Neural cell (in vitro differentiated cells): ENCODE measurements around the gene SPSB3. TPM values are rescaled to one million over a fixed set of nuclear protein-coding genes. Genes with fewer than 3 reads are reported as not detected.

Source experiments
- H2AFZ ChIP-seq: fragments of 200-600, 300-800 bp; sonication (generic), shearing (Covaris generic); 2 replicates; pipeline ENCODE4 v1.6.0; 2014; ENCODE audit warnings: low read depth, mild to moderate bottlenecking, antibody characterized with exemption, low read length, moderate library complexity
- H3F3A ChIP-seq: fragments of 200-600 bp; shearing (Covaris generic); 2 replicates; pipeline ENCODE4 v1.6.1; 2016; ENCODE audit warnings: mild to moderate bottlenecking, moderate library complexity, mixed read lengths, antibody characterized with exemption, low read length; ENCODE audit not compliant: insufficient read depth, poor library complexity, severe bottlenecking
- H3K27ac ChIP-seq: fragments of 200-600, 300-800 bp; sonication (generic), shearing (Covaris generic); 2 replicates; pipeline ENCODE4 v1.5.1; 2014; ENCODE audit warnings: mild to moderate bottlenecking, low read length, moderate library complexity
- H3K27me3 ChIP-seq: fragments of 300-800, 200-600 bp; sonication (generic), shearing (Covaris generic); 2 replicates; pipeline ENCODE4 v1.6.0; 2014; ENCODE audit warnings: mild to moderate bottlenecking, low read depth, low read length, moderate library complexity; ENCODE audit not compliant: insufficient read depth
- H3K36me3 ChIP-seq: fragments of 300-800, 200-600 bp; sonication (generic), shearing (Covaris generic); 2 replicates; pipeline ENCODE4 v1.5.1; 2014; ENCODE audit warnings: mild to moderate bottlenecking, antibody characterized with exemption, low read length, moderate library complexity; ENCODE audit not compliant: insufficient read depth
- H3K4me2 ChIP-seq: fragments of 300-800, 200-600 bp; sonication (generic), shearing (Covaris generic); 2 replicates; pipeline ENCODE4 v1.6.0; 2014; ENCODE audit warnings: mild to moderate bottlenecking, low read length
- H3K4me3 ChIP-seq: fragments of 300-800, 200-600 bp; sonication (generic), shearing (Covaris generic); 2 replicates; pipeline ENCODE4 v1.5.1; 2014; ENCODE audit warnings: mild to moderate bottlenecking, low read length, moderate library complexity
- H3K79me2 ChIP-seq: fragments of 200-600 bp; shearing (Covaris generic); replicated peaks from 2 replicates; pipeline ENCODE4 v1.6.0; 2014; ENCODE audit warnings: mild to moderate bottlenecking, low read length, moderate library complexity; ENCODE audit not compliant: insufficient read depth
- H3K9ac ChIP-seq: fragments of 300-800, 200-600 bp; sonication (generic), shearing (Covaris generic); 2 replicates; pipeline ENCODE4 v1.6.1; 2016; ENCODE audit warnings: mild to moderate bottlenecking, low read length, mixed read lengths
- H3K9me2 ChIP-seq: fragments of 200-600 bp; shearing (Covaris generic); 2 replicates; pipeline ENCODE4 v1.6.1; 2016; ENCODE audit warnings: mild to moderate bottlenecking, low read length, mixed read lengths; ENCODE audit not compliant: insufficient read depth
- H3K9me3 ChIP-seq: fragments of 200-600, 300-800 bp; sonication (generic), shearing (Covaris generic); 2 replicates; pipeline ENCODE4 v1.6.1; 2016; ENCODE audit warnings: mild to moderate bottlenecking, mixed run types, low read length, moderate library complexity, mixed read lengths
- H4K20me1 ChIP-seq: fragments of 200-600 bp; shearing (Covaris generic); 2 replicates; pipeline ENCODE4 v1.6.1; 2016; ENCODE audit warnings: mild to moderate bottlenecking, mixed run types; ENCODE audit not compliant: insufficient read depth
- EP300 ChIP-seq: fragments of 450-650 bp; conservative IDR thresholded peaks from 2 replicates; pipeline ENCODE4 v1.6.1; 2014; ENCODE audit warnings: antibody characterized with exemption, mild to moderate bottlenecking, moderate library complexity; ENCODE audit not compliant: poor library complexity, severe bottlenecking
- EZH2 ChIP-seq: fragments of 200-600, 300-800 bp; shearing (Covaris generic), sonication (generic); IDR thresholded peaks from 2 replicates; pipeline ENCODE4 v1.6.1; 2014; ENCODE audit warnings: antibody characterized with exemption, low read length, borderline replicate concordance, mild to moderate bottlenecking; ENCODE audit not compliant: insufficient read depth, poor library complexity, severe bottlenecking
- MXI1 ChIP-seq: fragments of 450-650 bp; conservative IDR thresholded peaks from 2 replicates; pipeline ENCODE4 v1.6.1; 2014; ENCODE audit warnings: antibody characterized with exemption, mild to moderate bottlenecking; ENCODE audit not compliant: poor library complexity, severe bottlenecking
- POLR2AphosphoS5 ChIP-seq: IDR thresholded peaks from 2 replicates; pipeline ENCODE4 v1.6.1; 2012
- RAD21 ChIP-seq: fragments of 450-650 bp; conservative IDR thresholded peaks from 2 replicates; pipeline ENCODE4 v1.6.1; 2014; ENCODE audit warnings: antibody characterized with exemption, mild to moderate bottlenecking, moderate library complexity
- SMC3 ChIP-seq: fragments of 450-650 bp; conservative IDR thresholded peaks from 2 replicates; pipeline ENCODE4 v1.6.1; 2014; ENCODE audit warnings: antibody characterized with exemption, mild to moderate bottlenecking, moderate library complexity; ENCODE audit not compliant: poor library complexity
- TAF1 ChIP-seq: IDR thresholded peaks from 2 replicates; pipeline ENCODE4 v1.6.1; 2012; ENCODE audit warnings: low read depth
- polyA plus RNA-seq: library from polyadenylated mRNA; depleted of rRNA; stranded (reverse); fragments of >200 nt; gene quantifications from 2 replicates; pipeline ENCODE4 v1.2.3, GENCODE V29; 2014
- TF ChIP-seq, protein P1 (sequence below): fragments of 450-650 bp; IDR thresholded peaks from 2 replicates; pipeline ENCODE4 v1.5.1; 2014; ENCODE audit warnings: antibody characterized with exemption, mild to moderate bottlenecking, moderate library complexity; ENCODE audit not compliant: poor library complexity, severe bottlenecking
- TF ChIP-seq, protein P2 (sequence below): IDR thresholded peaks from 2 replicates; pipeline ENCODE4 v1.6.1; 2012; ENCODE audit warnings: borderline replicate concordance

The SPSB3 gene
- polyA plus RNA-seq, 1 donor from 2014 or later, result 315 TPM

DNA sequence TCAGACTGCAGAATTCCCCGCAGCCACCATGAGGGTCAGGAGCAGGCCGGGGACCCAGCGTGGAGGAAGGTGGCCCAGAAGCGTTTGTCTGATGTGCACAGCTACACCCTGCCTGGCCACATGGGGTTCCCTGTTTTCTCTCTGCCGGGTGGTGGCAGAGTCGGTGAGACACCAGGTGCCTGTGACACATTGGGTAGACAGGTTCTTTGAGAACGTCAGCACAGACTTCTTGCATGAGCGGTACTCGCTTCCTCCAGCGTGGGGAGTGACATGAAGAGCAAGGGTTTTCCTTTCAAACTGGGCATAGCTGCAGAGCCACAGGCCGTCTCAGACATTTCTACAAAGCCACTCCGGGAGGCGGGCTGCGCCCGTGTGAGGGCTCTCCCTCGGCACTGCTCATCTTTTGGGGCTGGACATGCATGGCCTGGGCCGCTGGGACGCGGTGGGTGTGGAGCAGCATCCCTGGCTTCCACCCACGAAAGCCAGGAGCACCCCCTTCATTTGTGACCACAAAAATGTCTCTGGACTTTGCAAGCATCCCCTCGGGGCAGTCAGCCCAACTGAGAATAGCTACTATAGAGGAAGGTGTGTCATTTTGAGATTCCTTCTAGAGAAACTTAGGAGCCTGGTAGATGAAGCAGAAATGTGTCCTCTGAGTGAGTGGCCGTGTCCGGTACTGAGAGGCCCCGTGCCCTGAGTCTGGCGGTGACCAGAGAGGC lies 37.0 kb downstream of the SPSB3 start:
- Histone ChIP-seq H3K9ac (no peak overlapping the region), H3K79me2 (no peaks in the 10 kb centered on the region), H3K4me3 (no peak overlapping the region), H3K4me2 (no peak overlapping the region), H3K27ac (no peak overlapping the region), H3K36me3 (peaks cover 7% of the 10 kb centered on the region), H3K9me3 (no peaks in the 10 kb centered on the region), H3K27me3 (no peaks in the 10 kb centered on the region), H2AFZ (no peak overlapping the region), H3F3A (no peaks in the 10 kb centered on the region), H3K9me2 (no peaks in the 10 kb centered on the region), H4K20me1 (no peaks in the 10 kb centered on the region)
- no peak for TF ChIP-seq EP300
- no peak for TF ChIP-seq SMC3
- no peak for TF ChIP-seq TAF1
- no peak for TF ChIP-seq EZH2
- TF ChIP-seq RAD21, result no peak
- TF ChIP-seq MXI1, result no peak

DNA sequence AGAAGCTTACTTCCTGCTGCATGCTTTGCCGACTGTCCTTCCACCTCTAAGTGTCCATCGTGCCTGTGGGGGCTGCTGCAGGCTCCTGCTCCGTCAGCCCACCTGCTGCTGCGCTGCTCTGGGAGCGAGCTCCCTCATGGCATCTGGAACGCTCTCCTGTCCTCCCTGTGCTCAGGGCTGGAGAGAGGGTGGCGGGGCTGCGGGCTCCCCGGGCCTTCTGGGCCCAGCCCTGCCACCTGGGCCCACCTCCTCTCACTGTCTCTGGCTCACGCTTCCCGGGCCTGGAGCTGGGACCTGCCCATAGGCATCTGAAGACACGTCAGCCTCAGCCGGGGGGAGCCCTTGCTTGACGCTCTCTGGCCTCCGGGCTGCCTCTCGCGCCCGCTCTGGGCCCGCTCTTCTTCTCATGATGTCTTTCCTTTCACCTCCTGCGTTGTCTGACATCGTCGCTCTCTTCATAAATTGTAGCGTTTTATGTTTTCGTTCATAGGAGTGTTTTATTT lies 38.0 kb downstream of the SPSB3 start:
- Histone ChIP-seq H3K4me2 (no peak overlapping the region), H3K36me3 (peaks cover 3% of the 10 kb centered on the region), H3K27me3 (no peaks in the 10 kb centered on the region), H3K9me3 (no peaks in the 10 kb centered on the region), H3K27ac (no peak overlapping the region), H3K4me3 (no peak overlapping the region), H4K20me1 (no peaks in the 10 kb centered on the region), H3K79me2 (no peaks in the 10 kb centered on the region), H3K9ac (no peak overlapping the region), H2AFZ (no peak overlapping the region), H3F3A (no peaks in the 10 kb centered on the region), H3K9me2 (no peaks in the 10 kb centered on the region)
- no peak for TF ChIP-seq TAF1
- TF ChIP-seq, protein P1, sequence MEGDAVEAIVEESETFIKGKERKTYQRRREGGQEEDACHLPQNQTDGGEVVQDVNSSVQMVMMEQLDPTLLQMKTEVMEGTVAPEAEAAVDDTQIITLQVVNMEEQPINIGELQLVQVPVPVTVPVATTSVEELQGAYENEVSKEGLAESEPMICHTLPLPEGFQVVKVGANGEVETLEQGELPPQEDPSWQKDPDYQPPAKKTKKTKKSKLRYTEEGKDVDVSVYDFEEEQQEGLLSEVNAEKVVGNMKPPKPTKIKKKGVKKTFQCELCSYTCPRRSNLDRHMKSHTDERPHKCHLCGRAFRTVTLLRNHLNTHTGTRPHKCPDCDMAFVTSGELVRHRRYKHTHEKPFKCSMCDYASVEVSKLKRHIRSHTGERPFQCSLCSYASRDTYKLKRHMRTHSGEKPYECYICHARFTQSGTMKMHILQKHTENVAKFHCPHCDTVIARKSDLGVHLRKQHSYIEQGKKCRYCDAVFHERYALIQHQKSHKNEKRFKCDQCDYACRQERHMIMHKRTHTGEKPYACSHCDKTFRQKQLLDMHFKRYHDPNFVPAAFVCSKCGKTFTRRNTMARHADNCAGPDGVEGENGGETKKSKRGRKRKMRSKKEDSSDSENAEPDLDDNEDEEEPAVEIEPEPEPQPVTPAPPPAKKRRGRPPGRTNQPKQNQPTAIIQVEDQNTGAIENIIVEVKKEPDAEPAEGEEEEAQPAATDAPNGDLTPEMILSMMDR, result no peak
- no peak for TF ChIP-seq SMC3
- no peak for TF ChIP-seq EP300
- TF ChIP-seq POLR2AphosphoS5, result no peak
- TF ChIP-seq MXI1, result no peak
- TF ChIP-seq EZH2, result no peak
- TF ChIP-seq, protein P2, sequence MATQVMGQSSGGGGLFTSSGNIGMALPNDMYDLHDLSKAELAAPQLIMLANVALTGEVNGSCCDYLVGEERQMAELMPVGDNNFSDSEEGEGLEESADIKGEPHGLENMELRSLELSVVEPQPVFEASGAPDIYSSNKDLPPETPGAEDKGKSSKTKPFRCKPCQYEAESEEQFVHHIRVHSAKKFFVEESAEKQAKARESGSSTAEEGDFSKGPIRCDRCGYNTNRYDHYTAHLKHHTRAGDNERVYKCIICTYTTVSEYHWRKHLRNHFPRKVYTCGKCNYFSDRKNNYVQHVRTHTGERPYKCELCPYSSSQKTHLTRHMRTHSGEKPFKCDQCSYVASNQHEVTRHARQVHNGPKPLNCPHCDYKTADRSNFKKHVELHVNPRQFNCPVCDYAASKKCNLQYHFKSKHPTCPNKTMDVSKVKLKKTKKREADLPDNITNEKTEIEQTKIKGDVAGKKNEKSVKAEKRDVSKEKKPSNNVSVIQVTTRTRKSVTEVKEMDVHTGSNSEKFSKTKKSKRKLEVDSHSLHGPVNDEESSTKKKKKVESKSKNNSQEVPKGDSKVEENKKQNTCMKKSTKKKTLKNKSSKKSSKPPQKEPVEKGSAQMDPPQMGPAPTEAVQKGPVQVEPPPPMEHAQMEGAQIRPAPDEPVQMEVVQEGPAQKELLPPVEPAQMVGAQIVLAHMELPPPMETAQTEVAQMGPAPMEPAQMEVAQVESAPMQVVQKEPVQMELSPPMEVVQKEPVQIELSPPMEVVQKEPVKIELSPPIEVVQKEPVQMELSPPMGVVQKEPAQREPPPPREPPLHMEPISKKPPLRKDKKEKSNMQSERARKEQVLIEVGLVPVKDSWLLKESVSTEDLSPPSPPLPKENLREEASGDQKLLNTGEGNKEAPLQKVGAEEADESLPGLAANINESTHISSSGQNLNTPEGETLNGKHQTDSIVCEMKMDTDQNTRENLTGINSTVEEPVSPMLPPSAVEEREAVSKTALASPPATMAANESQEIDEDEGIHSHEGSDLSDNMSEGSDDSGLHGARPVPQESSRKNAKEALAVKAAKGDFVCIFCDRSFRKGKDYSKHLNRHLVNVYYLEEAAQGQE, result no peak
- TF ChIP-seq RAD21, result no peak
